ENCODE data around the gene GAMT.

The GAMT gene

GRCh38 chr19:1399745-1400144 is 1.6 kb downstream of the GAMT start:
- no peak for DNase-seq

- DNase-seq, result no peak
Measured at GRCh38 chr19:1399079-1399478, 2.3 kb downstream of the GAMT start.

GRCh38 chr19:1397838-1398237 is 3.5 kb downstream of the GAMT start:
- DNase-seq, result no peak

- DNase-seq, result no peak
Measured at GRCh38 chr19:1396768-1397679, 4.3 kb downstream of the GAMT start.

GRCh38 chr19:1396019-1396767 is 5.1 kb downstream of the GAMT start:
- DNase-seq, result no peak

GRCh38 chr19:1395194-1396018 is 5.9 kb downstream of the GAMT start:
- DNase-seq, result no peak

GRCh38 chr19:1394252-1395193 is 6.8 kb downstream of the GAMT start:
- DNase-seq, result peak; percentile 48

- no peak for DNase-seq
Measured at GRCh38 chr19:1393841-1394240, 7.5 kb downstream of the GAMT start.

- no peak for DNase-seq
Measured at GRCh38 chr19:1392939-1393530, 8.3 kb downstream of the GAMT start.

GRCh38 chr19:1392407-1392806 is 8.9 kb downstream of the GAMT start:
- no peak for DNase-seq

- no peak for DNase-seq
Measured at GRCh38 chr19:1390890-1391423, 10.4 kb downstream of the GAMT start.

GRCh38 chr19:1389033-1389940 is 12.1 kb downstream of the GAMT start:
- DNase-seq, result no peak

GRCh38 chr19:1388637-1389026 is 12.7 kb downstream of the GAMT start:
- DNase-seq, result no peak

- no peak for DNase-seq
Measured at GRCh38 chr19:1387684-1388636, 13.4 kb downstream of the GAMT start.

- no peak for DNase-seq
Measured at GRCh38 chr19:1386945-1387683, 14.2 kb downstream of the GAMT start.

- no peak for DNase-seq
Measured at GRCh38 chr19:1385816-1386215, 15.5 kb downstream of the GAMT start.

- DNase-seq, result no peak
Measured at GRCh38 chr19:1384478-1385110, 16.7 kb downstream of the GAMT start.

- no peak for DNase-seq
Measured at GRCh38 chr19:1384085-1384462, 17.3 kb downstream of the GAMT start.
